Aorta (tissue), 5 donors: Measurements from ENCODE around the gene SLC39A3. TPM values are rescaled to one million over a fixed set of nuclear protein-coding genes. Genes with fewer than 3 reads are reported as not detected.

ENCODE experiments used
- ATAC-seq: fragments of 200-7000 bp; cut with Tn5 transposase; one replicate; pipeline ENCODE4 v1.9.1; 2022; ENCODE audit warnings: moderate library complexity; ENCODE audit not compliant: low FRiP score
- DNase-seq, 2 donors: peaks; one replicate each; pipeline ENCODE4 v3.0.0-alpha.2; 2020
- H3K27ac ChIP-seq, 2 donors: one replicate each; pipeline ENCODE4 v1.5.1; 2013; ENCODE audit warnings: low read length in 2 of 2, mild to moderate bottlenecking in 2 of 2, moderate library complexity in 2 of 2, control low read depth in 1 of 2, inconsistent platforms in 1 of 2, low read depth in 1 of 2
- H3K27me3 ChIP-seq, 2 donors: one replicate each; pipeline ENCODE4 v1.6.1; 2013; ENCODE audit warnings: control low read depth in 1 of 2, low read length in 1 of 2, mild to moderate bottlenecking in 1 of 2, moderate library complexity in 1 of 2; ENCODE audit not compliant: insufficient read depth in 2 of 2, control insufficient read depth in 1 of 2
- H3K36me3 ChIP-seq, 2 donors: one replicate each; pipeline ENCODE4 v1.6.1; 2013; ENCODE audit warnings: control low read depth in 1 of 2, low read length in 1 of 2, mild to moderate bottlenecking in 1 of 2; ENCODE audit not compliant: insufficient read depth in 2 of 2, control insufficient read depth in 1 of 2
- H3K4me1 ChIP-seq, 2 donors: one replicate each; pipeline ENCODE4 v1.6.1; 2013; ENCODE audit warnings: low read length in 2 of 2, control low read depth in 1 of 2, mild to moderate bottlenecking in 1 of 2, moderate library complexity in 1 of 2; ENCODE audit not compliant: insufficient read depth in 2 of 2, control insufficient read depth in 1 of 2
- H3K4me3 ChIP-seq, 2 donors: one replicate each; pipeline ENCODE4 v1.5.1; 2013; ENCODE audit warnings: low read length in 2 of 2, control low read depth in 1 of 2, mild to moderate bottlenecking in 1 of 2
- H3K9me3 ChIP-seq: one replicate; pipeline ENCODE4 v1.6.1; 2013; ENCODE audit warnings: mild to moderate bottlenecking, low read length; ENCODE audit not compliant: control insufficient read depth
- WGBS, 2 donors: extraction: QIAGEN DNeasy Blood & Tissue Kit; methylation state at CpG; one replicate each; pipeline ENCODE4 v1.1.7; 2013; 5-methylcytosine and 5-hydroxymethylcytosine counted together
- intact Hi-C, 2 donors: fragments of 100-400 bp; cut with DNase I; formaldehyde crosslinking; loops; one replicate each; pipeline versions ENCODE4 v1.14.2 to v1.15.0; 2022
- polyA plus RNA-seq, 2 donors: library from polyadenylated mRNA; stranded (reverse); fragments of 200-250 nt; gene quantifications; one replicate each; pipeline ENCODE4 v1.2.3, GENCODE V29; 2013
- total RNA-seq, 2 donors: library from RNA; stranded (reverse); fragmentation: NEBNext Ultra II Directional; extraction: Animal tissue kit (Norgen Biotek cat#: 25700); gene quantifications; one replicate each; pipeline ENCODE4 v1.2.1, GENCODE V29; 2021
- donor health status: healthy with polysubstance abuse.
- donor health status: Bipolar disorder and iron deficiency.
- donor health status: DM: no; HTN: no; CAD: no.
- donor health status: DM: no; HTN: no; CAD: no.
- donor health status: DM: yes; HTN: yes; CAD: no.

The SLC39A3 gene
- total and polyA plus RNA-seq, 4 donors: 6.0 to 19.6 (median 13.9) TPM

DNA sequence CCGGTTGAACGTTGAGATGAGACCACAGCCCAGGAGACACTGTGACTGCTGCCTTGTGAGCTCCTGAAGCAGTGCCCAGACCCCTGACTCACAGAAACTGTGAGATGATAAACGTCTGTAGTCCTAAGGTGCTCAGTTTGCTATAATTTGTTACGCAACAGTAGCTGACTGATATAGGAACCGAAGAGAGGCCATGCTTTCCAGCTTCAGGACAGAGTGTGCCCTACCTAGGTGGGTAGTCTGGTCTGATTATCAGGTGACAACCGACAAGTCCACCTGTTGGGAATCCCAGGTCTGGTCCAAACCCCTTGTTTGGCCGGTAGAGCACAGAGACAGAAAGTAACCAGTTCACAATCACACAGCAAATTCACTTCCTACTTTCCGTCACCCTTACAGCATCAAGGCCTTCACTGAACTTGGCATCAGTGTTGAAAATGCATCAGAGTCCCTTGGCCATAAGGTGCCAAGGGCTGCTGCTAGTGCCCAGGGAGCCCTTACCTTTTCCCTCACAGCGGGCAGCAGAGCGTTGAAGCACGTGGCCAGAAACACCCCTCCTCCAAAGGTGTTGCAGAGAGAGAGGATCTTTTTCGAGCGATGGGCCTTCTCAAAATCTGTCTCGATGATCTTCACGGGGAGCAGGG, 3.1 kb downstream of the SLC39A3 start:
- no peak overlapping the region for H3K27ac ChIP-seq
- 96 to 97% methylated on average over 15 of the region's 15 CpGs for WGBS, 2 donors
- H3K27me3 ChIP-seq: no peaks in the 10 kb centered on the region
- ATAC-seq: no peak
- H3K36me3 ChIP-seq: peaks cover 0 to 6% of the 10 kb centered on the region in 2 donors
- no peak overlapping the region for H3K4me3 ChIP-seq
- intact Hi-C loops: loop anchor here in 1 of 2 donors (5.0 kb wide), 1 partner anchor 34 kb away; the partner anchor contains the start of gene GNG7
- H3K9me3 ChIP-seq: no peaks in the 10 kb centered on the region
- no peak for DNase-seq
- no peaks in the 10 kb centered on the region for H3K4me1 ChIP-seq

DNA sequence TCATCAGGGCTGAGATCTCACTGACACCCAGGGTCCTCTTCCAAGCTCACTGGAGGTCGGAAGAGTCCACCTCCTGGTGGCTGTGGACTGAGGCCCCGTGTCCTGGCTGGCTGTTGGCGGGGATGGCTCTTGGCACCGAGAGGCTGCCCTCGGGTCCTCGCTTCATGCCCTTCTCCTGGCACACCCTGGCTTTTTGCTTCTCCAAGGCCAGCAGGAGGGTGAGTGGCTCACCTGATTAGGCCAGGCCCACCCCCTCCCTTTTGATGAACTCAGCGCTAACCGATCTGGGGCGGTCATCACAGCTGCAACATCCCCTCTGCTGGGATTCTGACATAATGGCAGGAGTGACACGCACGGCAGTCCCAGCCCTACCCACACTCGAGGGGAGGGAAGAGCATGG, 4.4 kb downstream of the SLC39A3 start:
- WGBS, 2 donors: 96% methylated on average over 12 of the region's 12 CpGs
- no peaks in the 10 kb centered on the region for H3K9me3 ChIP-seq
- no peaks in the 10 kb centered on the region for H3K27me3 ChIP-seq
- intact Hi-C loops: loop anchor here in 1 of 2 donors (5.0 kb wide), 1 partner anchor 33 kb away; the partner anchor contains the start of gene GNG7
- H3K4me1 ChIP-seq: no peaks in the 10 kb centered on the region
- no peak overlapping the region for H3K4me3 ChIP-seq
- peaks cover 0 to 6% of the 10 kb centered on the region in 2 donors for H3K36me3 ChIP-seq
- DNase-seq: no peak
- ATAC-seq: no peak
- H3K27ac ChIP-seq: no peak overlapping the region

GRCh38 chr19:2734589-2735288, 5.1 kb downstream of the SLC39A3 start:
- intact Hi-C loops: loop anchor here in 1 of 2 donors (5.0 kb wide), 1 partner anchor 32 kb away; the partner anchor contains the start of gene GNG7
- H3K36me3 ChIP-seq: peaks cover 0 to 6% of the 10 kb centered on the region in 2 donors
- no peak for DNase-seq
- no peak overlapping the region for H3K27ac ChIP-seq
- 86 to 89% methylated on average over 26 of the region's 26 CpGs for WGBS, 2 donors
- no peaks in the 10 kb centered on the region for H3K9me3 ChIP-seq
- H3K4me1 ChIP-seq: no peaks in the 10 kb centered on the region
- no peak overlapping the region for H3K4me3 ChIP-seq
- ATAC-seq: no peak
- H3K27me3 ChIP-seq: no peaks in the 10 kb centered on the region

- H3K27ac ChIP-seq: no peak overlapping the region
- 87 to 90% methylated on average over 34 to 35 of the region's 35 CpGs for WGBS, 2 donors
- intact Hi-C loops: no loop called here
- H3K4me3 ChIP-seq: no peak overlapping the region
- no peak for DNase-seq
- H3K9me3 ChIP-seq: no peaks in the 10 kb centered on the region
- H3K27me3 ChIP-seq: no peaks in the 10 kb centered on the region
- H3K4me1 ChIP-seq: no peaks in the 10 kb centered on the region
- H3K36me3 ChIP-seq: peaks cover 0 to 6% of the 10 kb centered on the region in 2 donors
- no peak for ATAC-seq
Observed at GRCh38 chr19:2733930-2734588, 5.8 kb downstream of the SLC39A3 start.

DNA sequence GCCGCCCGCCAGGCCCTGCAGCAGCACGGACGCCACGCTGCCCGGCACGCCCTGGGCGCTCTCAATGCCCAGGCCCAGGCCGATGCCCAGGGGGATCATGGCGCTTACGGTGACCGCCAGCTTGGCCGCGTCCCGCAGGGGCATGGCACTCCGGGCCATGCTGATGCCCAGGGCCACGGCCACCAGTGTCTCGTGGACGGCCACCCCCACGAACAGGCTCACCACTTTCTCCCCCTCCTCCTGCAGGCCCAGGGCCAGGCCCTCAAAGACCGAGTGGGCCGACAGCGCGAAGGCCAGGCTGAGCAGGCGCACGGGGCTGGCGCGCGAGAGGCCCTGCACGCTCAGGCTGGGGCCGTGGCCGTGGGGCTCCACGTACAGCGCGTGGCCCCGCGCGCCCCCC, 6.9 kb downstream of the SLC39A3 start:
- Histone ChIP-seq H3K27ac (no peak overlapping the region), H3K4me1 (no peaks in the 10 kb centered on the region), H3K4me3 (no peak overlapping the region), H3K36me3 (peaks cover 0 to 6% of the 10 kb centered on the region in 2 donors), H3K27me3 (no peaks in the 10 kb centered on the region), H3K9me3 (no peaks in the 10 kb centered on the region)
- no peak for DNase-seq
- WGBS, 2 donors: 95 to 96% methylated on average over 37 to 38 of the region's 38 CpGs
- intact Hi-C loops: no loop called here
- ATAC-seq: no peak

DNA sequence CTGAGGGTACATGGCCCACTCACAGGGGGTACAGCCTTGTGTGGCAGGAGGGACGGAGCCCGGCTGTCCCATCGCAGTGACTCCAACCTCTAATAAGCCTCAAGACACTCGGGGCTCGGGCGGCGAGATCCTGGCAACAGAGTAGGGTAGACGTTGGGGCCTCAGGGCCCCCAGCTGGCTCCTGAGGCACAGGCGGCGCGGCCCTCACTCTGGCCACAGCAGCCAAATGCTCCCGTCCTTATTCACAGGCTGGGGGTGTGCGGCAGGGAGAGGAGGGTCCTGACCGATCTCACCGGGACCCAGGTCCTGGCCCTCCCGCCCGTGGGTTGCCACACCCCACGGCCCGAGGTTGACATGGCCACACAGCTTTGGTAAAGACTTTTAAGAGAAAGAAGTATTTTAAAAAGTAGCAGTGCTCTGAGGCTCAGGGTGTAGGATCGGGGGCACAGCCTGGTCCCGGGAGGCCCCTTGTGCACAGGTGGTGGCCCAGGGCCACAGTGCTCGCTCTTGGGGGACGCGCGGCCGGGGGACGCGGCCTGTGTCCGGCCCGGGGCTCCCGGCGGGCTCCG, 7.6 kb downstream of the SLC39A3 start:
- WGBS, 2 donors: 90 to 94% methylated on average over 31 to 33 of the region's 33 CpGs
- H3K36me3 ChIP-seq: peaks cover 0 to 6% of the 10 kb centered on the region in 2 donors
- no peak overlapping the region for H3K4me3 ChIP-seq
- H3K4me1 ChIP-seq: no peaks in the 10 kb centered on the region
- H3K27me3 ChIP-seq: no peaks in the 10 kb centered on the region
- intact Hi-C loops: no loop called here
- no peak for ATAC-seq
- no peak overlapping the region for H3K27ac ChIP-seq
- DNase-seq: no peak
- H3K9me3 ChIP-seq: no peaks in the 10 kb centered on the region

DNA sequence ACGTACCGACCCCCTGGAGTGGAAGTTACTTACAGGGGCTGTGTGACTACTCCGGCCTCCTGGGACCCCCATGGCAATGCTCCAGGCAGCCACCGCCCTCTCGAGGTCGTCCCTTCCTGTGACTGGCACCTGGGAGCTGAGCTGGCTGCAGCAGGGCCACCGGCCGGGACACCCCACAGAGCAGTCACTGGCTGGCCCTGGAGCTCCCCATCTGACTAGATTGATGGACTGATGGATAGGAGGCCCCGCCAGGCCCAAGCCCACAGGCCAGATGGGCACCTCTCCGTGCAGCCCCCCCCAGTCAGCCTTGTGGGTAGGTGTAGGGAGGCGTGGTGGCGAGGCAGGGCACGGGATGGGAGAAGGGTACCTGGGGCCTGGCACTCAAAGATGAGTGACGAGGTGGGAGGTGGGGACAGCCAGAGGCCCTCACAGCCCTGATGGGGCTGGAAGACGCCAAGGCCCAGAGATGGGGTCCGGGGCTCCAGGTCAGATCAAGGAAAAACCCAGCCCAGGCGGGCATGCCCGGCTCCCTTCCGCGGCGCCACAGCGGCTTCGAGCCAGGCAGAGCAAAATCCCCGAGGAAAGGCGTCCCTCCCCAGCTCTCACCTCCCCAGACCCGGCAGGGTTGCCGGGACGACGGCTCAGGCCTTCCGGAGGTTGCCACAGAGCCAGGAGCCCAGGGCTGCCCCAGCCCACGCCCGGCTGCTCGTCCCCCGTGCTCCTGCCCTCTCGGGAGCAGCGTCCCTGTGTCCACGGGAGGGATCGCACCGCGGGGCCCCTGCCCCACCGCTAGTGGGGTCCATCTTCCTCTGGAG, 8.4 kb downstream of the SLC39A3 start:
- DNase-seq: no peak
- Histone ChIP-seq H3K4me1 (no peaks in the 10 kb centered on the region), H3K9me3 (no peaks in the 10 kb centered on the region), H3K4me3 (no peak overlapping the region), H3K27ac (no peak overlapping the region), H3K27me3 (no peaks in the 10 kb centered on the region), H3K36me3 (peaks cover 0 to 5% of the 10 kb centered on the region in 2 donors)
- intact Hi-C loops: no loop called here
- WGBS, 2 donors: 85% methylated on average over 40 to 41 of the region's 41 CpGs
- ATAC-seq: no peak
